ENCODE results near the gene ROCK2.

Gene ROCK2

DNA sequence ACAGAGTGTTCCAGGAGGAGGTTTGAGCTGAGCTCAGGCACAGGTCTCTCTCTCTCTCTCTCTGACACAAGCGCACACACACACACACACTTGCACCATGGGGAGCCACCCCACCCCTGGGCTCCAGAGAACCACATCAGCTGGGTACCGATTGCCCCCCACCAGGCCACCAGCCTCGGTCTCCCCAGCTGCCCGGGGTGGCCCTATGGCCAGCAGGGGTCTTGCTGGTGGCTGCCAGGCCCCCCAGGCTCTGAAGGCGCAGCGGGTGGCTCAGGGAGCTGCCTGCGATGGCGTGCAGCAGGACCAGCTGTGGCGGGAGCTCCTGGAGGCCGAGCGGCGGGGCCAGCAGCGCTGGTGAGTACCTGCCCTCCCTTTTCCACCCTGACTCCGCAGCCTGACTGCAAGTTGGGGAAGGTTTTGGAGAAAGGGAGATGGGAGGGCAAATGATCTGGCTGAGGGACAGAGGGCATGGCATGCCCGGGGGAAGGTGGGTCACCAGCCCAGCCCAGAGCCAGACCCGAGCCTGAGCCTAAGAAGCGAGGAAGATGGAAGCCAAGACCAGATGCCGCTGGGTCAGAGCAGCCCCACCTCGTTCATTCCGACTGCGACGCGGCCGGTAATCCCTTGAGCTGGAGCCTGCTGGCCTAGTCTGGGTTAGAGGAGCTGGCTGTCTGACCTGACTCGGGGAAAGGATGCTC is 211.0 kb downstream of the ROCK2 start:
- no peak for DNase-seq (ENCODE audit: extremely low read depth, low read depth)
- TF ChIP-seq, protein P1, sequence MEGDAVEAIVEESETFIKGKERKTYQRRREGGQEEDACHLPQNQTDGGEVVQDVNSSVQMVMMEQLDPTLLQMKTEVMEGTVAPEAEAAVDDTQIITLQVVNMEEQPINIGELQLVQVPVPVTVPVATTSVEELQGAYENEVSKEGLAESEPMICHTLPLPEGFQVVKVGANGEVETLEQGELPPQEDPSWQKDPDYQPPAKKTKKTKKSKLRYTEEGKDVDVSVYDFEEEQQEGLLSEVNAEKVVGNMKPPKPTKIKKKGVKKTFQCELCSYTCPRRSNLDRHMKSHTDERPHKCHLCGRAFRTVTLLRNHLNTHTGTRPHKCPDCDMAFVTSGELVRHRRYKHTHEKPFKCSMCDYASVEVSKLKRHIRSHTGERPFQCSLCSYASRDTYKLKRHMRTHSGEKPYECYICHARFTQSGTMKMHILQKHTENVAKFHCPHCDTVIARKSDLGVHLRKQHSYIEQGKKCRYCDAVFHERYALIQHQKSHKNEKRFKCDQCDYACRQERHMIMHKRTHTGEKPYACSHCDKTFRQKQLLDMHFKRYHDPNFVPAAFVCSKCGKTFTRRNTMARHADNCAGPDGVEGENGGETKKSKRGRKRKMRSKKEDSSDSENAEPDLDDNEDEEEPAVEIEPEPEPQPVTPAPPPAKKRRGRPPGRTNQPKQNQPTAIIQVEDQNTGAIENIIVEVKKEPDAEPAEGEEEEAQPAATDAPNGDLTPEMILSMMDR (IDR thresholded peaks at IDR 0.05; ENCODE audit: low read depth, low read length) = no peak

DNA sequence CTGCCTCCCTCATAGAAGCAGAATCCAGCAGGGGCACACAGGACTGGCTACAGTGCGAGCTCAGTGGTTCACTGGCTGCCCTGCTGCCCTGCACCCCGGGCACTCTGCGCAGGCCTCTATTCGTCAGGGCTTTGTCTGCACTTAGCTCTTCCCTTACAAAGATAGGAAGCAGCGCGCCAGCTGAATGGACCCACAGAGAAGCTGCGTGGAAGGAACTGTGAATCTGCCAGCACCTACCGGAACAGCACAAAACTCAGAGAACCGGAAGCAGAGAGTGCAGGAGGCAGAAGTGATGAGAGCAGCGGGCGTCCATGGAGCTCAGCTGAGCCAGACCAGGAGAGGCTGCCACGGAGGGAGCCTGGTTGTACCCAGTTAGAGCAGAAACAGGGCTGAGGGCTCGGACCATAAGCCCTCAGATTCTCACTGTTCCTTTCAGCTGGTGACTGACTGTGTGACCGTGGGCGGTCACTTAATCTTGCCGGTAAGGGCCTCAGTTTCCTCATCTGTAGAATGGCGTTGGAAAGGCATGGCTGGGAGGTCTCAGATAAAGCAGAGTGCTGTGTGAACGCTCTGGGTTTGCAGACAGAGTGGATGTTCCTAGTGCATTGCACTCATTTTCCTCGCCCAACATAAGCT is 212.3 kb downstream of the ROCK2 start:
- DNase-seq (ENCODE audit: extremely low read depth, low read depth) = no peak
- TF ChIP-seq, protein P1 (IDR thresholded peaks at IDR 0.05; ENCODE audit: low read depth, low read length) = no peak

DNA sequence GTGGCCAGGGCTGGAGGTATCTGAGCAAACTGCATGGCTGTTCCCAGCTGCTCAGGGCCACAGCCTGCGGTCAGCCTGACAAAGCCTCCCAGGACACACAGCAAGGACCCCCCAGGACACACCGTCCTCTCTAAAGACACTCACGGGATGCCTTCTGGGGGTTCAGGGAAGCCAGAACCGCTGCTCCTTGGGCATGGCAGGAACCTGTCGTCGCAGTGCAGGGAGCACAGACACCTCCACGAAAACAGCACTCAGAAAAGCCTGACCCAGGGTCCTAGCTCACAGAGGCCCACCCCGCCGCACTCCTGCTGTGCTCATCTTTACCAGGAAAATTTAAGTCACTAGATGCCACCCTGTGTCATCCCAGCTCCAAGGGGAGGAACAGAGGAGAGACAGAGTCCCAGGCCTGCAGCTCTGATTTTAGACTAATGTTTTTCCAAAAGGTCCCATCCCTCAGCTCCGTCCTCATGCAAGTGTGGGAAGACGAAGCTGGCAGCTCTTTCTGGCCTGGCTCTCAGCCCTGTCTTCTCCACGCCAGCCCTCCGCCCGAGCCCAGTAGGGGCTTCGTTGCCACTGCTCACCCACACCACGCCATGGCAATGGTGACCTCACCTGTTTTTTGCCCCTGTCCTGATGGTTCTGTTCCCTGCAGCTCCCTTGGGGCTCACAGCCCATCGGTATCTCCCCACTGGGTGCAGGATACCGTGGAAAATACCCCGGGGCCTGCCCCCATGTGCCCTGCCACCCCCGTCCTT is 213.1 kb downstream of the ROCK2 start:
- TF ChIP-seq, protein P1 (IDR thresholded peaks at IDR 0.05; ENCODE audit: low read depth, low read length) = no peak
- DNase-seq (ENCODE audit: extremely low read depth, low read depth) = no peak

Data from AG09319 (cell line).